Neural cell (in vitro differentiated cells): ENCODE results near the gene ABI2. TPM values are rescaled to one million over a fixed set of nuclear protein-coding genes. Genes with fewer than 3 reads are reported as not detected.

ENCODE experiments used
- H2AFZ ChIP-seq: fragments of 200-600, 300-800 bp; sonication (generic), shearing (Covaris generic); 2 replicates; pipeline ENCODE4 v1.6.0; 2014; ENCODE audit warnings: low read depth, mild to moderate bottlenecking, antibody characterized with exemption, low read length, moderate library complexity
- H3F3A ChIP-seq: fragments of 200-600 bp; shearing (Covaris generic); 2 replicates; pipeline ENCODE4 v1.6.1; 2016; ENCODE audit warnings: mild to moderate bottlenecking, moderate library complexity, mixed read lengths, antibody characterized with exemption, low read length; ENCODE audit not compliant: insufficient read depth, poor library complexity, severe bottlenecking
- H3K27ac ChIP-seq: fragments of 200-600, 300-800 bp; sonication (generic), shearing (Covaris generic); 2 replicates; pipeline ENCODE4 v1.5.1; 2014; ENCODE audit warnings: mild to moderate bottlenecking, low read length, moderate library complexity
- H3K27me3 ChIP-seq: fragments of 300-800, 200-600 bp; sonication (generic), shearing (Covaris generic); 2 replicates; pipeline ENCODE4 v1.6.0; 2014; ENCODE audit warnings: mild to moderate bottlenecking, low read depth, low read length, moderate library complexity; ENCODE audit not compliant: insufficient read depth
- H3K36me3 ChIP-seq: fragments of 300-800, 200-600 bp; sonication (generic), shearing (Covaris generic); 2 replicates; pipeline ENCODE4 v1.5.1; 2014; ENCODE audit warnings: mild to moderate bottlenecking, antibody characterized with exemption, low read length, moderate library complexity; ENCODE audit not compliant: insufficient read depth
- H3K4me2 ChIP-seq: fragments of 300-800, 200-600 bp; sonication (generic), shearing (Covaris generic); 2 replicates; pipeline ENCODE4 v1.6.0; 2014; ENCODE audit warnings: mild to moderate bottlenecking, low read length
- H3K4me3 ChIP-seq: fragments of 300-800, 200-600 bp; sonication (generic), shearing (Covaris generic); 2 replicates; pipeline ENCODE4 v1.5.1; 2014; ENCODE audit warnings: mild to moderate bottlenecking, low read length, moderate library complexity
- H3K79me2 ChIP-seq: fragments of 200-600 bp; shearing (Covaris generic); replicated peaks from 2 replicates; pipeline ENCODE4 v1.6.0; 2014; ENCODE audit warnings: mild to moderate bottlenecking, low read length, moderate library complexity; ENCODE audit not compliant: insufficient read depth
- H3K9ac ChIP-seq: fragments of 300-800, 200-600 bp; sonication (generic), shearing (Covaris generic); 2 replicates; pipeline ENCODE4 v1.6.1; 2016; ENCODE audit warnings: mild to moderate bottlenecking, low read length, mixed read lengths
- H3K9me2 ChIP-seq: fragments of 200-600 bp; shearing (Covaris generic); 2 replicates; pipeline ENCODE4 v1.6.1; 2016; ENCODE audit warnings: mild to moderate bottlenecking, low read length, mixed read lengths; ENCODE audit not compliant: insufficient read depth
- H3K9me3 ChIP-seq: fragments of 200-600, 300-800 bp; sonication (generic), shearing (Covaris generic); 2 replicates; pipeline ENCODE4 v1.6.1; 2016; ENCODE audit warnings: mild to moderate bottlenecking, mixed run types, low read length, moderate library complexity, mixed read lengths
- H4K20me1 ChIP-seq: fragments of 200-600 bp; shearing (Covaris generic); 2 replicates; pipeline ENCODE4 v1.6.1; 2016; ENCODE audit warnings: mild to moderate bottlenecking, mixed run types; ENCODE audit not compliant: insufficient read depth
- CTCF ChIP-seq: fragments of 450-650 bp; IDR thresholded peaks from 2 replicates; pipeline ENCODE4 v1.5.1; 2014; ENCODE audit warnings: antibody characterized with exemption, mild to moderate bottlenecking, moderate library complexity; ENCODE audit not compliant: poor library complexity, severe bottlenecking
- EP300 ChIP-seq: fragments of 450-650 bp; conservative IDR thresholded peaks from 2 replicates; pipeline ENCODE4 v1.6.1; 2014; ENCODE audit warnings: antibody characterized with exemption, mild to moderate bottlenecking, moderate library complexity; ENCODE audit not compliant: poor library complexity, severe bottlenecking
- EZH2 ChIP-seq: fragments of 200-600, 300-800 bp; shearing (Covaris generic), sonication (generic); IDR thresholded peaks from 2 replicates; pipeline ENCODE4 v1.6.1; 2014; ENCODE audit warnings: antibody characterized with exemption, low read length, borderline replicate concordance, mild to moderate bottlenecking; ENCODE audit not compliant: insufficient read depth, poor library complexity, severe bottlenecking
- MXI1 ChIP-seq: fragments of 450-650 bp; conservative IDR thresholded peaks from 2 replicates; pipeline ENCODE4 v1.6.1; 2014; ENCODE audit warnings: antibody characterized with exemption, mild to moderate bottlenecking; ENCODE audit not compliant: poor library complexity, severe bottlenecking
- POLR2AphosphoS5 ChIP-seq: IDR thresholded peaks from 2 replicates; pipeline ENCODE4 v1.6.1; 2012
- RAD21 ChIP-seq: fragments of 450-650 bp; conservative IDR thresholded peaks from 2 replicates; pipeline ENCODE4 v1.6.1; 2014; ENCODE audit warnings: antibody characterized with exemption, mild to moderate bottlenecking, moderate library complexity
- SMC3 ChIP-seq: fragments of 450-650 bp; conservative IDR thresholded peaks from 2 replicates; pipeline ENCODE4 v1.6.1; 2014; ENCODE audit warnings: antibody characterized with exemption, mild to moderate bottlenecking, moderate library complexity; ENCODE audit not compliant: poor library complexity
- TAF1 ChIP-seq: IDR thresholded peaks from 2 replicates; pipeline ENCODE4 v1.6.1; 2012; ENCODE audit warnings: low read depth
- polyA plus RNA-seq: library from polyadenylated mRNA; depleted of rRNA; stranded (reverse); fragments of >200 nt; gene quantifications from 2 replicates; pipeline ENCODE4 v1.2.3, GENCODE V29; 2014
- TF ChIP-seq, protein P1 (sequence below): IDR thresholded peaks from 2 replicates; pipeline ENCODE4 v1.6.1; 2012; ENCODE audit warnings: borderline replicate concordance

ABI2 gene
- polyA plus RNA-seq, 1 donor from 2014 or later: 128 TPM

GRCh38 chr2:203395858-203396257 is 67.7 kb downstream of the ABI2 start:
- Histone ChIP-seq H2AFZ (no peak overlapping the region), H3K4me2 (no peak overlapping the region), H3K36me3 (peaks cover 21% of the 10 kb centered on the region), H3K4me3 (no peak overlapping the region), H3K9me2 (no peaks in the 10 kb centered on the region), H3F3A (no peaks in the 10 kb centered on the region), H3K9me3 (no peaks in the 10 kb centered on the region), H3K9ac (no peak overlapping the region), H3K27ac (no peak overlapping the region), H3K79me2 (no peaks in the 10 kb centered on the region), H4K20me1 (no peaks in the 10 kb centered on the region), H3K27me3 (no peaks in the 10 kb centered on the region)
- TF ChIP-seq EP300: no peak
- no peak for TF ChIP-seq MXI1
- TF ChIP-seq EZH2: no peak
- no peak for TF ChIP-seq POLR2AphosphoS5
- TF ChIP-seq SMC3: no peak
- no peak for TF ChIP-seq RAD21
- TF ChIP-seq TAF1: no peak
- TF ChIP-seq, protein P1, sequence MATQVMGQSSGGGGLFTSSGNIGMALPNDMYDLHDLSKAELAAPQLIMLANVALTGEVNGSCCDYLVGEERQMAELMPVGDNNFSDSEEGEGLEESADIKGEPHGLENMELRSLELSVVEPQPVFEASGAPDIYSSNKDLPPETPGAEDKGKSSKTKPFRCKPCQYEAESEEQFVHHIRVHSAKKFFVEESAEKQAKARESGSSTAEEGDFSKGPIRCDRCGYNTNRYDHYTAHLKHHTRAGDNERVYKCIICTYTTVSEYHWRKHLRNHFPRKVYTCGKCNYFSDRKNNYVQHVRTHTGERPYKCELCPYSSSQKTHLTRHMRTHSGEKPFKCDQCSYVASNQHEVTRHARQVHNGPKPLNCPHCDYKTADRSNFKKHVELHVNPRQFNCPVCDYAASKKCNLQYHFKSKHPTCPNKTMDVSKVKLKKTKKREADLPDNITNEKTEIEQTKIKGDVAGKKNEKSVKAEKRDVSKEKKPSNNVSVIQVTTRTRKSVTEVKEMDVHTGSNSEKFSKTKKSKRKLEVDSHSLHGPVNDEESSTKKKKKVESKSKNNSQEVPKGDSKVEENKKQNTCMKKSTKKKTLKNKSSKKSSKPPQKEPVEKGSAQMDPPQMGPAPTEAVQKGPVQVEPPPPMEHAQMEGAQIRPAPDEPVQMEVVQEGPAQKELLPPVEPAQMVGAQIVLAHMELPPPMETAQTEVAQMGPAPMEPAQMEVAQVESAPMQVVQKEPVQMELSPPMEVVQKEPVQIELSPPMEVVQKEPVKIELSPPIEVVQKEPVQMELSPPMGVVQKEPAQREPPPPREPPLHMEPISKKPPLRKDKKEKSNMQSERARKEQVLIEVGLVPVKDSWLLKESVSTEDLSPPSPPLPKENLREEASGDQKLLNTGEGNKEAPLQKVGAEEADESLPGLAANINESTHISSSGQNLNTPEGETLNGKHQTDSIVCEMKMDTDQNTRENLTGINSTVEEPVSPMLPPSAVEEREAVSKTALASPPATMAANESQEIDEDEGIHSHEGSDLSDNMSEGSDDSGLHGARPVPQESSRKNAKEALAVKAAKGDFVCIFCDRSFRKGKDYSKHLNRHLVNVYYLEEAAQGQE: no peak
- no peak for TF ChIP-seq CTCF

GRCh38 chr2:203396667-203397066 is 68.5 kb downstream of the ABI2 start:
- H3K9me3 ChIP-seq: no peaks in the 10 kb centered on the region
- H3K79me2 ChIP-seq: no peaks in the 10 kb centered on the region
- no peaks in the 10 kb centered on the region for H3K9me2 ChIP-seq
- H3K36me3 ChIP-seq: peaks cover 21% of the 10 kb centered on the region
- no peak for TF ChIP-seq POLR2AphosphoS5
- TF ChIP-seq, protein P1: no peak
- TF ChIP-seq EZH2: no peak
- no peak for TF ChIP-seq RAD21
- TF ChIP-seq MXI1: no peak
- no peak overlapping the region for H3K4me3 ChIP-seq
- no peak overlapping the region for H2AFZ ChIP-seq
- H3K9ac ChIP-seq: no peak overlapping the region
- no peaks in the 10 kb centered on the region for H3F3A ChIP-seq
- H3K4me2 ChIP-seq: no peak overlapping the region
- no peak overlapping the region for H3K27ac ChIP-seq
- H3K27me3 ChIP-seq: no peaks in the 10 kb centered on the region
- H4K20me1 ChIP-seq: no peaks in the 10 kb centered on the region
